HG03045 (cell line): ENCODE measurements around the gene GAB2.

ENCODE experiments used
- ATAC-seq: cut with Tn5 transposase; IDR thresholded peaks from one replicate; pipeline ENCODE4 v1.9.1; 2021; ENCODE audit warnings: mild to moderate bottlenecking, moderate library complexity; ENCODE audit not compliant: unreplicated experiment

Gene GAB2

DNA sequence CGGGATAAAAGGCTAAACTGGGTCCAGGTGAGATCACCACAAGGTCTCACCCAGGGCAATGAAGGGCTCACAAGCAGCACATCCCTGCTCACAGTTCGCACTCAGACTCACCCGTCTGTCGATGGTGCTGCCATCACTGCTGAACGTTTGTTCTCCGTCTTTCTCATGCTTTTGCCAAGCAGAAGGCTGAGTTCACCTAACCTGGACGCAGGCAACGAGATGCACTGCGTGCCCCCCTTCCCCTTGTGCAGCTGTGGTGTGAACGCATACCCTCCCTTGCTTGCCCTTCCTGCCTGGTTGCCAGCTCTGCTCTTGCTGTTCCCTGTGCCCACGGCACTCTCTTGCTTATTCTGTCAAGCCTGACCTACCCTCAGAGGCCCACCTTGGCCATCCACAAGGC lies 247.2 kb downstream of the GAB2 start:
- ATAC-seq, result no peak

DNA sequence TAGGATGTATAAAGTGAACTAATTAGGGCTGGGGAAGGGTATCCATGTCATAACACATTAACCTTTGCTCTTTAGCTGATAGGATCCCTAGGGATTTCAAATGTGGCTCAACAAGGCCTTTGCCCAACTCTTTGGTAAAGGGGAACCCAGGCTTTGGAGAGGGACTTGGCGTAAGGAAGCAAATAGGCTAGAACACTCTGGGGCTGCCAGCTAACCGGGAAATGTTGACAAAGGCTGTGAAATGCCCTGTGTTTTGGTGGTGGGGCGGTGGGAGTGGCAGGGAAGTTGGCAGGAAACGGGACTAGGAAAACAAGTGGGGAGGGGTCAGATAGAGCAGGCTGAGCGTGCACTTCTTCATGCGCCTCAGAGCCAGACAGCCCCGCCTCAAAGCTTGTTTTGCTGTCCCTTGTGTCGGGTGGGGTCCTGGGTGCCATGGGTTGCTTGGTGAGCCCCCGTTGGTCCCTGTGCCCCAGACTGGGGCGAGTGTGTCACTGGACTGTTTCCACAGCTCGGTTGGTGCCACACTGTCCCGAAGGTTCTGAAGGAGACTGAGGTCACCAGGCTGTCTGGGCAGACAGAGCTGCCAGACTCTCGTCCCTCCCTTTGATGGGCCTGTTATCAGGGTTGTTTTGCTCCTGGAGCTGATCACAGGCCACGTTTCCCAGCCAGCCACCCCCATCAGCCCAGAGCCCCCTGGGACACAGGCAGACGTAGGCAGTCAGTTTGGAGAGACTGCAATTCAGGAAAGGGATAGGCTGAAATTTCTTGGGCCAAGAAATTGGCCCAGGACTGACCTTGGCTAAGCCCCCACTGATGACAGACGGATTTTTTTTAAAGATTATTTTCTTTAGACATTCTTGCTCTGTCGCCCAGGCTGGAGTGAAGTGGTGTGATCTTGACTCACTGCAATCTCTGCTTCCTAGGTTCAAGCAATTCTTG lies 248.8 kb downstream of the GAB2 start:
- no peak for ATAC-seq

DNA sequence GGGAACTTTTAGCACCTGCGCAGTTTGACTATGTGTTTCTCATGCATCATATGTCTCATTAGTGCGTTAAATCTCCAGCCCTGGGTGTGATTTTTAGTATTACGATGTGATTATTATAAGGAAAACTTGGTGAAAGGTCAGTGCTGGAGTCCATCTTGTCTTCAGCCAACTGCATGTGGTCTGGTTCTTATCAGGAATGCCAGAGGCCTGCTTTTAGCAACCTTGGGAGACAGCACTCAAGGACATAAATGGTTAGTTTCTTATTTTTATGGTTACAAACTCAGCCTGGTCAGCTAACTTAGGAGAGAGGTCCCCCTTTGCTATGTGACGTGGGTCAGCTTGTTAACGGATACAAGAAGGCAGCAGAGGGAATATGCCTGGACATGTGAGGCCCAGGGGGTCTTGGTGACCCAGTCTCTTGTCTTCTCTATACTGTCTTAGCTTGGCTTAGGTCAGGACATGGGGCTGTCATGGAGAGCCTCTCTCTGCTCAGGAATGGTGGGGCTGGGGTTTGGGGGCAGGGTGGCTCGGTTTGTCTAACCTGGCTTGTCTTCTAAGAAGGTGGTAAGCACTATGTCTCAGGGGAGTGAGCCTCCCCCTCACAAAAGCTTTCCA lies 250.7 kb downstream of the GAB2 start:
- no peak for ATAC-seq
